ENCODE results near the gene PTPN1.

GRCh38 chr20:50582092-50582491, 71.9 kb downstream of the PTPN1 start:
- TF ChIP-seq POLR2A (IDR thresholded peaks at IDR 0.05) (no peak), CTCF (IDR thresholded peaks at IDR 0.05) (no peak)
